ENCODE data around the gene COG5. TPM values are rescaled to one million over a fixed set of nuclear protein-coding genes. Genes with fewer than 3 reads are reported as not detected.

Gene COG5
- total RNA-seq, 2 experiments from 2014 or later: 34.0 to 37.7 TPM

DNA sequence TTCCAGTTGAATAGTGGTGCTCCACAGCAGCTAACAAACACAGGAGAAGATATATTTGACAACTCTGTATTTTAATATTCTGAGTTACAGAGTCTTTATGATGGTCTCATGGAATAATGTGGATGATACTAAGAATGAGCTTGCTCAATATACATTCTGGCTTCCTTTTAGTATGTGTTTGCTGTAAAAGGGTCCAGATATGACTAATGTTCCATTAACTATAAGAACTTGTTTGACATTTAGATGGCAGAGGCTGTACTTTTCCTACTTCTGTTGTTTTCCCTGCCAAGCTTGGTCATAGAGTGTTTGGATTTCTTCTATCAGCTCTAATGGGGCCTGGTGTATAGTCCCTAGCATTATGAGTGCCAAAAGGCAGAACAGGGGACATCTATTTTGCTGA lies 155.4 kb downstream of the COG5 start:
- POLR2A ChIA-PET: no interaction called here

DNA sequence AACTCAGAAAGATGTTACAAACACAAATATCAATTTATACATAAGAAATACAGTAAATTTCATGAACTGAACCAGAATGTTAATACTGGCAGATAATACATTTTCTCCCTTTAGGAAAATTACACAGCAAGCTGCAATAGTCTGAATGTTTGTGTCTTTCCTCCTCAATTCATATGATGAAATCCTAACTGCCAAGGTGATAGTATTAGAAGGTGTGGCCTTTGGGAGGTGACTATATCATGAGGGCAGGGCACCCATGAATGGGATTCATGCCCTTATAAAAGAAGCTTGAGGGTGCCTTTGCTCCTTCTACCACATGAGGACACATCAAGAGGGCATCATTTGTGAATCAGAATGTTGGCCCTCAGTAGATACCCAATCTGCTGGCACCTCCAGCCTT lies 158.2 kb downstream of the COG5 start:
- ChIA-PET CTCF (no interaction called here), POLR2A (no interaction called here)

More for the DNA sequence above, 155.4 kb downstream of the COG5 start:
- CTCF ChIA-PET: interaction anchor here (0.6 kb wide), 1 partner anchor 22 kb away, joined by 3 read pairs; no protein-coding TSS in a partner anchor

DNA sequence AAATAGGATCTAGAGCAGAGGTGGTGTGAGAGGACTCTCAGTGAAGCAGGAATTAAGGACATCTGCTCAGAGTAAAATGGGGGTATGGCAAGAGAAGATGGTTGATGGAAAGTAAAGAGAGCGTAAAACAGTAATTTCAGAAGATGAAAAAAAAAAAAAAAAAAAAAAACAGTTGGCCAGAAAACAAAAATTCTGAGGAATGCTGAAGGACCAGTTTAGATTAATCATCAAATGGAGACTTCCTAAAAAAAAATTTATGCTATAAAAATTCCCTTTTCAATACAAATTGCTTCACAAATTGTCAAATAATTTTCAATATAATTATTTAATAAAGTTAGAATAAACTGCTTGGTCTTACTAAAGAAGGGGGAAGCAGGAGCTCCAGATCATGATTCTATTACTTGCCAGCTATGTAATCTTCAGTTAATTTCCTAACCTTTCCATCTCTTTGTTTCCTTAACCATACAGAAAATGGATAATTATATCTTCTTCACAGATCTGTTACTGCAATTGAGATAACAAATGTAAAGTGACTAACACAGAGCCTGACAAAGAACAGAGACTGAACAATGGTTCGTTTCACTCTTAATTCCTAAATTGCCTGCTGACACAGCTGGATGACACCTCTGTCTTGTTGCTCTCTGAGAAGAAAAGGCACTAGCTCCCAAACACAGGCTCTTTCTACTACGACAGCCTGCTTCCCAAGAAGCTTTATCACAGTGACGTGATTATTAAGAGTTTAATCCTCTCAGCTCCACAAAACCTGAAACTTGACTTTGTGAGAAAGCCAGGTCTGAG lies 158.8 kb downstream of the COG5 start:
- CTCF ChIA-PET: interaction anchor here (0.7 kb wide), 1 partner anchor 143 kb away, joined by 4 read pairs; no protein-coding TSS in a partner anchor
- POLR2A ChIA-PET: no interaction called here

DNA sequence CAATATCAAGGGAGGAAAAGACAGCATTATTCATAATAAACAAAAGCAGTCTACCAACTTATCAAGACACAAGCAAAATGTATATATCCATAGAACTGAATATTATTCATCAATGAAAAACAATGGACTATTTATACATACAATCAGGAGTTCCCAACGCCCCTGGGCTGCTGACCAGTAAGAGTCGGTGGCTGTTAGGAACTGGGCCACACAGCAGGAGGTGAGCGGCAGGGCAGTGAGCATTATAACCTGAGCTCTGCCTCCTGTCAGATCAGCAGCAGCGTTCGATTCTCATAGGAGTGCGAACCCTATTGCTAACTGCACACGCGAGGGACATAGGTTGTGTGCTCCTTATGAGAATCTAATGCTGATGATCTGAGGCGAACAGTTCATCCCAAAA lies 165.6 kb downstream of the COG5 start:
- ChIA-PET POLR2A (no interaction called here), CTCF (no interaction called here)

DNA sequence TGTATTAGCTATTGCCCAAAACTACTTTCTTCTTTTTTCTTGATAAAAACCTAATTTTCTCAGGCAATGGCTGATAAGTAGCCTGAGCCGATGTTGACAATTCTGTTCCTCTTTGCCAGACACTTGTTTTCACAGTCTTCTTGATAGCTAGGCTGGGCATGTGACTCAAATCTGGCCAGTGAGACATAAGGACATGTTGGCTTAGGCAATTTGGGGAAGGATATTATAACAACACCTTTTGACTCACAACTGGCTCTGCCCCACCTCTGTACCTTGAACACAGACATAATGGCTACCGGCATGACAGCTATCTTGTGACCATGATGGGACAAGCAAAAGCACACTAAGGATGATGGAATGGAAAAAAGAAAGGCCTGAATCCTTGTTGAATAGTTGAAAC lies 166.7 kb downstream of the COG5 start:
- CTCF ChIA-PET: no interaction called here
- POLR2A ChIA-PET: no interaction called here

DNA sequence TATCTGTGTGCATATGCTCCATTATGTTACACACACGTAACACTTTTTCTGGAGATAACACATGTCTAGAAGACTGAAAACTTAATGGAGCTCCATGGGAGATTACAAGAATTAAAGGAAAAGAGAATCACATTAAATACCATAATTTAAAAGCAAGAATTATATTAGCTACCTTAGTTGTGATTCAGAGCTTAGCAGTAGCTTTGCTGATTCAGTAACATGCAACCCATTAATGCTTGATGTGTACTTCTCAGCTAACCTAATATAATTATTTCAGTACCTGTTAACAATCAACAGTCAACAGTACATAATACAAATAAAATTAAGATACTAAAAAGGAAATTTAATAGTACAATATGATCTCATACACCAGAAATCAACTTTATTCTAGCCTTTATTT lies 167.6 kb downstream of the COG5 start:
- ChIA-PET CTCF (no interaction called here), POLR2A (no interaction called here)

- POLR2A ChIA-PET: no interaction called here
- CTCF ChIA-PET: no interaction called here
Measured at GRCh38 chr7:107394831-107395230, 168.9 kb downstream of the COG5 start.

DNA sequence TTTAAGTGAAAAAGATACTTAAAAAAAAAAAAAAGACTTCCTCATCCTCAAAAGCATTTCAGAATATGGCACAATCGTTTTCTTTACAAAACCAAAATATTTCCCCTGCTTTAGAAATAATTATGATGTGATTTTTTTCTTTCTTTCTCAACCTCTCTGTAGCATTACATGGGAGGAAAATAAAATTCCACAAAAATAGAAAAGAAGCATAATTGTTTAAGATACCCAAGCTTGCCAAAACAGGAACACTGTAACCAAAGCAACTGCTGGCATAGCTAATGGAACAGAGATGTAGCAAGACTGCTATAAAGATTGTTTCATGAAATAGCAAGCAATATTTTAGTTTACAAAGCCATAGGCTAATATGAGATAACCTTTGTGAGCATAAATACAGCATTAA lies 169.4 kb downstream of the COG5 start:
- ChIA-PET POLR2A (no interaction called here), CTCF (no interaction called here)

- ChIA-PET POLR2A (no interaction called here), CTCF (no interaction called here)
Measured at GRCh38 chr7:107392830-107393229, 170.9 kb downstream of the COG5 start.

- POLR2A ChIA-PET: no interaction called here
- CTCF ChIA-PET: no interaction called here
Measured at GRCh38 chr7:107390916-107391315, 172.8 kb downstream of the COG5 start.

GRCh38 chr7:107388604-107389003 lies 175.1 kb downstream of the COG5 start:
- POLR2A ChIA-PET: no interaction called here
- CTCF ChIA-PET: no interaction called here

DNA sequence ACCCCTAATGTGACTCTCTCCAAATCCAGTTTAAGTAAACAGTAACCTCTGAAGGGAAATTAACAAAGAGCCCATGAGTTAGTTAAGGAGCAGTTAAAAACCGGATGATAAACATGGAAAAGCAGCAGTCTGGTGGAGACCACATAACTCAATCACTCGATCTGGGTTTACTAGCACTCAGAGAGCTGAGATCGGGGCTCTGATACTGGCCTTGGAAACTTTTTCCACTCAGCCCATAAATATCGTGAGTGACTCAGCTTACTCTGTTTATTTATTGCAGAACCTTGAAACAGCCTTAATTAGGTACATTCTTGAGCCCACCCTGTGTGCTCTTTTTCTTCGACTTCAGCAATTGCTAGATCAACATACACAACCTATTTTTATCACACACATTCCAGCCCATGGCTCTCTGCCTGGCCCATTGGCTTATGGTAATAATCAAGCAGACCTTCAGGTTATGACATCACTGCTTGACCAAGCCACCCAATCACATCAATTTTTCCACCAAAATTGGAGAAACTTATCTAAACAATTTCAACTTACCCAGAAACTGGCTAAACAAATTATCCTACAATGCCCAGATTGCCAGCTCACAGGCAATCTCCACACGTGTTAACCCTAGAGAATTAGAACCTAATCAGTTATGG lies 176.0 kb downstream of the COG5 start:
- CTCF ChIA-PET: no interaction called here
- POLR2A ChIA-PET: no interaction called here

- ChIA-PET CTCF (no interaction called here), POLR2A (no interaction called here)
Measured at GRCh38 chr7:107387128-107387527, 176.6 kb downstream of the COG5 start.

DNA sequence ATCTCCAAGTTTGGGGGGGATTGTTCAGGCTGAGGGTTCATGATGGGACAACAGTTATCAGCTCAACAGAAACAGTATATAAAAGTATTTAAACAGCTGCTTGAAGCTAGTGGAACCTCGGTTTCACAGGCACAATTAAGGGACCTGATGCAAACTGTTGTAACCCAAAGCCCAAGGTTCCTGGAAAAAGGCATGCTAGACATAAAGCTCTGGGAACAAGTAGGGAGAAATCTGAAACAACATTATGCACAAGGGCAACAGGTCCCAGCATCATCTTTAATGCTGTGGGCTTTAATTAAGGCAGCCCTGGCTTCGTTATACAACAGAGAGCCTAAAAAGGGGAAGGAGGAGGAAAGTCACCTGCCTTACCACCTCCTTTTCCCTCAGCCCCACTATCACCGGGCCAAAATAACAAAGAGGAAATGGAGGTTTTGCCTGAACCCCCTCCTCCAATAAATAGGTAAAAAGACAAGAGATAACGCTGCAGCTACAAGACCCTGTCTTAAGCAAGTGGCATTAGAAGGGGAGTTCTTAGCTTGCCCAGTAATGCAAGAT lies 177.1 kb downstream of the COG5 start:
- POLR2A ChIA-PET: no interaction called here
- CTCF ChIA-PET: no interaction called here

GRCh38 chr7:107384025-107384424 lies 179.7 kb downstream of the COG5 start:
- ChIA-PET POLR2A (no interaction called here), CTCF (interaction anchor here (0.6 to 1.0 kb wide), 2 partner anchors 13 to 1423 kb away, joined by 3 to 4 read pairs; no protein-coding TSS in a partner anchor)

- ChIA-PET CTCF (no interaction called here), POLR2A (no interaction called here)
Measured at GRCh38 chr7:107383203-107383602, 180.5 kb downstream of the COG5 start.

GRCh38 chr7:107381453-107381852 lies 182.3 kb downstream of the COG5 start:
- CTCF ChIA-PET: no interaction called here
- POLR2A ChIA-PET: no interaction called here

GRCh38 chr7:107373354-107373753 lies 190.4 kb downstream of the COG5 start:
- CTCF ChIA-PET: no interaction called here

DNA sequence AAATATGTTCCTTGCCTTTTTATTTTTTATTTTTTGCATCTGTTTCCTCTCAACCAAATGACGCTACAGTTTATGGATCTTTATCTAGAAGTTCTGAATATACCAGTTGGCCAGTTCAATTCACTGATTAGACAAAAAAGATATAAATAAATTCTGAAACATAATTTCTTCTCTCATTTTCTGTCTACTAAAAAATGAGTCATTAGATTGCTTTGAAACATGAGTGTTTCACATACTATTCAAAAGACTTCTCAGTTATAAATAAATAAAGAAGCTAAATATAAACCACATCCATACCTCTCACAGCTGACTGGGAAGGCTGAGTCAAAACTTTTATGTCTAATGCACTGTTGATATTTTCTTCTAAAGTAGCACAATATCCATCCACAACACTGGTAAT lies 191.4 kb downstream of the COG5 start:
- POLR2A ChIA-PET: no interaction called here
- CTCF ChIA-PET: no interaction called here

More at GRCh38 chr7:107373354-107373753, 190.4 kb downstream of the COG5 start:
- POLR2A ChIA-PET: interaction anchor here (0.6 kb wide), 1 partner anchor 76 kb away, joined by 6 read pairs; no protein-coding TSS in a partner anchor

DNA sequence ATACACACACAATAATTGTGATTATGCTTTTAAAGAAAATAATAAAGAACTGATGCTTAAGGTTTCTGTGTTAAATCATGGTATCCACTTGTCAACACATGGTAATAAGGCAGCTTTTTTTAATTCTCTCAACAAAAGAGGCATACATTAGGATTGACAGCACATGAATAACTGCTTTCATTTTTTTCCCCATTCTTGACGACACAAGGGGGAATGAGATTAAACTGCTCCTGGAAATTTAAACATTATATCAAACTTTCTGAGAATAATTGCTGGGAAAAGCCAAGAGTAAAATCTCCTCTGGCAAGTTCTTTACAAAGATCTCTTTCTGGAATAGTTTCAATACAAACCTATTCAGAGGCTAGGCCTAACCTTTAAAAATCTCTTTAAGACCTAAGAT lies 192.9 kb downstream of the COG5 start:
- ChIA-PET POLR2A (interaction anchor here (0.6 kb wide), 1 partner anchor 460 kb away, joined by 3 read pairs; no protein-coding TSS in a partner anchor), CTCF (interaction anchor here (1.0 kb wide), 1 partner anchor 14 kb away, joined by 3 read pairs; no protein-coding TSS in a partner anchor)

- POLR2A ChIA-PET: no interaction called here
- CTCF ChIA-PET: interaction anchor here (0.6 kb wide), 1 partner anchor 435 kb away, joined by 7 read pairs; no protein-coding TSS in a partner anchor
Measured at GRCh38 chr7:107364787-107365186, 198.9 kb downstream of the COG5 start.
